Measurements from ENCODE around the gene SMAD4. TPM values are rescaled to one million over a fixed set of nuclear protein-coding genes. Genes with fewer than 3 reads are reported as not detected.

SMAD4 gene
- polyA plus RNA-seq, 2 of the 4 experiments (the other 2 are of a cell fraction) = 52.1 to 107 TPM

DNA sequence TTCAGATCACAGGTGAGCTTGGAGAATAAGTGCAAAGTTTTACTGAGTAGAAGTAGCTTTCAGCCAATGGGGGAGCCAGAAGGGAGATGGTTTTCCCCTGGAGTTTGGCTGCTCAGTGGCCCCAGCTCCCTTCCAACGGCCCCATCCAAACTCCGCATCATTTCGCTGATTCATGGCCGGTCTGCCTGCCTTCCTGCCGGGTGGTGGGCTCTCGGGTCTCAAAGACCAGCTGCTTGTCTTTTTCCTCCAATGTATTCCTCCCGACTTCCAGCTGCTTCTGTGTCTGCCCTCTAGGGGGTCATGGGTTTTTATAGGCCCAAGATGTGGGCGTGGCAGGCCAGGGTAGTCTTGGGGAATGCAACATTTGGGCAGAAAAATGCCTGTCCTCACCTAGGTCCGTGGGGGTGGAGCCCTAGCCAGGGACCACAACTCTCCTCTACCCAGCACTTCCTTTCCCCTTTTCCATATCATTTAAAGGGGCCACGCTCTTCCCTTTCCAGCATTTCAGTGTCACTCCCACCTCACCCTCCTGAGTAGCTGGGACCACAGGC lies 94.0 kb downstream of the SMAD4 start:
- ATAC-seq = no peak
- no peak overlapping the region for H3K4me3 ChIP-seq
- no peak overlapping the region for H3K27ac ChIP-seq
- no peaks in the 10 kb centered on the region for H3K4me1 ChIP-seq
- H3K4me2 ChIP-seq = no peak overlapping the region
- H3K9me3 ChIP-seq = no peaks in the 10 kb centered on the region
- CTCF ChIA-PET = interaction anchor here (0.8 to 1.9 kb wide), 2 partner anchors 14 to 501 kb away, joined by 3 to 13 read pairs; no protein-coding TSS in a partner anchor
- no peak for FAIRE-seq
- no peak for DNase-seq (ENCODE audit: low read depth in 1 of 2, low spot score in 1 of 2)
- POLR2A ChIA-PET = no interaction called here
- TF ChIP-seq CHD4 (IDR thresholded peaks at IDR 0.05; ENCODE audit: borderline replicate concordance) (no peak), TP53 (CRISPR knock-in tag; IDR thresholded peaks at IDR 0.05) (no peak), MYC (IDR thresholded peaks at IDR 0.05; ENCODE audit: borderline replicate concordance, low read length) (no peak), RNF2 (IDR thresholded peaks at IDR 0.05; ENCODE audit: borderline replicate concordance, low read depth) (no peak), CEBPB (IDR thresholded peaks at IDR 0.05) (no peak), FOXS1 (CRISPR knock-in tag; IDR thresholded peaks at IDR 0.05) (no peak), HDAC2 (IDR thresholded peaks at IDR 0.05) (no peak), HEYL (CRISPR knock-in tag; IDR thresholded peaks at IDR 0.05) (no peak), HOXB5 (CRISPR knock-in tag; IDR thresholded peaks at IDR 0.05) (no peak), PHF8 (IDR thresholded peaks at IDR 0.05; ENCODE audit: borderline replicate concordance, low read depth) (no peak), ZSCAN20 (CRISPR knock-in tag; IDR thresholded peaks at IDR 0.05) (no peak), TFCP2L1 (CRISPR knock-in tag; IDR thresholded peaks at IDR 0.05) (no peak)
- WGBS (ENCODE audit: missing lambda C conversion rate) = 51% methylated on average over 10 of the region's 10 CpGs

GRCh38 chr18:51125976-51126375 lies 96.0 kb downstream of the SMAD4 start:
- no peak overlapping the region for H3K27ac ChIP-seq
- no peak overlapping the region for H3K4me3 ChIP-seq
- ChIA-PET CTCF (no interaction called here), POLR2A (no interaction called here)
- H3K4me1 ChIP-seq = no peaks in the 10 kb centered on the region
- ATAC-seq (no peak), FAIRE-seq (no peak), DNase-seq (ENCODE audit: low read depth in 1 of 2, low spot score in 1 of 2) (no peak)
- no peaks in the 10 kb centered on the region for H3K9me3 ChIP-seq
- H3K4me2 ChIP-seq = no peak overlapping the region
- WGBS (ENCODE audit: missing lambda C conversion rate) = 85% methylated on average over 2 of the region's 2 CpGs
- no peak for TF ChIP-seq SREBF2 (IDR thresholded peaks at IDR 0.05)
- no peak for TF ChIP-seq NR3C1 (IDR thresholded peaks at IDR 0.05)
- TF ChIP-seq REST (IDR thresholded peaks at IDR 0.05) = no peak
- TF ChIP-seq CTCF (IDR thresholded peaks at IDR 0.05) = no peak
- no peak for TF ChIP-seq BHLHE40 (IDR thresholded peaks at IDR 0.05; ENCODE audit: low read depth, low read length)
- no peak for TF ChIP-seq MAFK (IDR thresholded peaks at IDR 0.05; ENCODE audit: partially characterized antibody)
- TF ChIP-seq JUN (IDR thresholded peaks at IDR 0.05) = no peak
- TF ChIP-seq MYC (IDR thresholded peaks at IDR 0.05; ENCODE audit: borderline replicate concordance, low read length) = no peak
- TF ChIP-seq HOXB13 (CRISPR knock-in tag; IDR thresholded peaks at IDR 0.05; ENCODE audit: low read depth) = no peak
- no peak for TF ChIP-seq ZNF302 (CRISPR knock-in tag; IDR thresholded peaks at IDR 0.05)
- no peak for TF ChIP-seq NPAS2 (CRISPR knock-in tag; IDR thresholded peaks at IDR 0.05; ENCODE audit: borderline replicate concordance)
- no peak for TF ChIP-seq CBX8 (IDR thresholded peaks at IDR 0.05)
- TF ChIP-seq ZSCAN20 (CRISPR knock-in tag; IDR thresholded peaks at IDR 0.05) = no peak
- no peak for TF ChIP-seq ZC3H11A (IDR thresholded peaks at IDR 0.05)
- TF ChIP-seq FOSL2 (IDR thresholded peaks at IDR 0.05) = no peak
- no peak for TF ChIP-seq FOSL2 (CRISPR knock-in tag; IDR thresholded peaks at IDR 0.05)
